GM21367 (cell line): Measurements from ENCODE around the gene CLEC4E.
A peak's percentile ranks its signal among the peaks of the same experiment; 100 is the strongest.
"Not testable (repeated sequence)": the region's sequence is repeated elsewhere in the genome, so short reads cannot be mapped to it uniquely, and the experiment has no call there.

Experiments
- ATAC-seq: cut with Tn5 transposase; IDR thresholded peaks from one replicate; pipeline ENCODE4 v1.9.1; 2021; ENCODE audit not compliant: unreplicated experiment

Gene CLEC4E

DNA sequence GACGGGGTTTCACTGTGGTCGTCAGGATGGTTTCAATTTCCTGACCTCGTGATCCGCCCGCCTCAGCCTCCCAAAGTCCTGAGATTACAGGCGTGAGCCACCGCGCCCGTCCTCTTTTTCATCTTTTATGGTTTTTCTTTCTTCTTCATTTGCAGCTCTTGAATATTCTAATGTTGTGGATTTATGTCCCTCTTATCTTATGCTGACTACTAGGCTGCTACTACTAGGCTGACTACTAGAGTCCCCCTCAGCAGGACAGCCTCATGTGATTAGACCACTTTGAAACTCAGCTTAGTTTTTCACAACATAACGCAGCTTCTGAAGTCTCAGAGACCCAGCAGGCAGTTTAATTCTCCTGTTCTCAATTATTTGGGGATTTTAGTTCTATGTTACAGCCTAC, 857 bp upstream of the CLEC4E start:
- no peak for ATAC-seq

DNA sequence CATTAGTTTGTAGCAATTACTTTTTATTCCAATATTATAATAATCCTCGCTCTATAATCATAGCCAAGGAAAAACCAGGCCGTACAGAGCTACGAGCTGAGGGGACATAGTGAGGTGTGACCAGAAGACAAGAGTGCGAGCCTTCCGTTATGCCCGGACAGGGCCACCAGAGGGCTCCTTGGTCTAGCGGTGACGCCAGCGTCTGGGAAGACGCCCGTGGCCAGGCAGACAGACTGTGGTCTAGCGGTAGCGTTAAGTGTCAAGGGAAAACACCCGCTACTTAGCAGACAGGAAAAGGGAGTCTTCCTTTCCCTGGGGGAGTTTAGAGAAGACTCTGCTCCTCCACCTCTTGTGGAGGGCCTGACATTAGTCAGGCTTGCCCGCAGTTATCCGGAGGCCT, 2.9 kb downstream of the CLEC4E start:
- ATAC-seq = not testable (repeated sequence)

GRCh38 chr12:8532045-8532444, 8.7 kb downstream of the CLEC4E start:
- ATAC-seq = no peak

DNA sequence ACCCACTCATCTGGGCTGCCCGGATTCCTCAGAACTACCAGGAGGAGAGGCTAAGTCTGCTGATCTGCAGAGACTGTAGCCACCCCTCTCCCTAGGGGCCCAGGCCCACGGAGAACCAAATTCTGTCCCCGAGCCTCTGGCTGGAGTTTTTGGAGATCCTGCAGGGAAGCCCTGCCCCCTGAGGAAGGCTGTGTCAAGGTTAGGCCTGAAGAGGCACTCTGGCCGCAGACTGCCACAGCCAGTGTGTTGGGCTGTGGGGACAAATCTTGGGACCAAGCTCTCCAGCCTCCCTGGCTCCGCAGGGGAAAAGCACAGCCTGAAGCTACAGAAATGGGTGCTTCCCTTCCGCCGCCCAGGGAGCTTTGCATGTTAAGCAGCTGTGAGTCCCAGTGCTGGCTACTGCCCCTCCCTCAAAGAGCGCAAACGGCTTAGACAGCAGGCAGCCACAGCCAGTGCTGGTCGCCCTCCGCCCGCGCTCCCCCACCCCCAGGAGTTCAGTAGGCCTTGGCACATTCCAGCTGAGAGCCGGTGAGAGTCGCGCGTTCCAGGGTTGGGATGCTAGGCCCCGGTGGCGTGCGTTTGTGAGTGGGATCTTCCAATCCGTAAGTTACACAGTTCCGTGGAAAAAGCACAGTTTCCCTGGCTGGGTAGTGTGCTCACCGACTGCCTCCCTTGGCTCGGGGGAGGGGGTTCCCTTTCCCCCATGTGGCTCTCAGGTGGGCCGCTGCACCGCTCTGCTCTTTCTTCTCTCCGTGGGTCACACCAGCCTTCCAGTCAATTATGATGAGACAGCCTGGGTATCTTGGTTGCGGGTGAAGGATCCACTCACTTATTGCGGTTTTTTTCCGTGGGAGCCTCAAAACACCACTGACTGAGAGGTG, 13.2 kb downstream of the CLEC4E start:
- ATAC-seq = no peak

DNA sequence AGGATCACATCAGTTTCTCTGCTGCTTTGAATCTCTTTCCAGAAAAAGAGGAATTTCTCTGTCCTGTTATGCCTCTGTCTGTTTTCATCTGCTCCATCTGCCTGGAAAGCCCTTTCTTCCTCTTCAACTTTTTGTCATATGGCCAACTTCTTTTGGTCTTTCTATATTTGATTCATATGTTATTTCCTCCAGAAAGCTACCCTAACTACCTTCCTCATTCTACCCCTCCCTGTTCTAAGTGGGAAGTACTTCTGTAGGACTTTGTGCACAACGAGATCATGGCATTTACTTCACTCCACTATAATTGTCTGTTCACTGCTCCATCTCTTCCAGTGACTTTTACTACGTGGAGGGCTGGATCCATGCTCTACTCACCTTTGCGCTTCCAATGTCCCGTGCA, 21.5 kb downstream of the CLEC4E start:
- ATAC-seq = no peak

DNA sequence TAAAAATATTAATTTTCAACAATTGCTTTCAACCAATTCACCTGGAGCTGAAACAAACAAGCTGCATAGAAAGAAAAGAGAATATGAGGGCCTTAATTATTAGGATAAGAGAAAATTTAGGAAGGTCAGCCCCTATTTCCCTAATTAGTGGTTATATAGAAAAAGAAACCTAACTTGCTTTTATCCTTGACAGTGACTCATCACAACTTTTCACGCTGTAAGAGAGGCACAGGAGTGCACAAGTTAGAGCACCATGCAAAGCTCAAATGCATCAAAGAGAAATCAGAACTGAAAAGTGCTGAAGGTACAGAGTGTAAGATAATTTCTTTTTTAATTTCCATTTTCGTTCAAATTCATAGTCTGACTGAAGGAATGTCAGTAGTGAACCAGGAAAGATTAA, 22.7 kb downstream of the CLEC4E start:
- ATAC-seq = no peak

GRCh38 chr12:8513256-8513655, 27.4 kb downstream of the CLEC4E start, which contains the start of gene CLEC4D:
Gene CLEC4D (plus strand): TSS chr12:8513503. CDS start chr12:8513733, 230 bp downstream.
- ATAC-seq = no peak

- no peak for ATAC-seq
These were observed 31.5 kb downstream of the CLEC4E start for GRCh38 chr12:8508910-8509841.

DNA sequence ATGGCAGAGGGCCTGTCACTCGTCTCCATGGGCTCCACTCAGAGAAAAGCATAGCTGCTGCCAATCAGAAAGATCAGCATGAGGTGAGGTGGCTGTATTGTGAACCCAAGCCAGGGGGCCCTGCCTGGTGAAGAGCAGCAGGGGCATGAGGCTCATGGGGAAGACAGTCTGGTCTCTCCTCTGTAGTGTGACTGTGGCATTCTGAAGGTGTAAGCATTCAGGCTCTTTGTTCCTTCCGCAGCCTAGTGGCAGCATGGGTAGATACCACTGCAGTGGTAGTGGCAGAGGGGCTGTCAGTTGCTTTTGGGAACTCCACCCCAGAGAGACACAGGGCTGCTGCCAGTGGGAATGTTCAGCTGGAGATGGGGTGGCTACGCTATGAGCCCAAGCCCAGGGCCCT, 32.5 kb downstream of the CLEC4E start:
- ATAC-seq = no peak

DNA sequence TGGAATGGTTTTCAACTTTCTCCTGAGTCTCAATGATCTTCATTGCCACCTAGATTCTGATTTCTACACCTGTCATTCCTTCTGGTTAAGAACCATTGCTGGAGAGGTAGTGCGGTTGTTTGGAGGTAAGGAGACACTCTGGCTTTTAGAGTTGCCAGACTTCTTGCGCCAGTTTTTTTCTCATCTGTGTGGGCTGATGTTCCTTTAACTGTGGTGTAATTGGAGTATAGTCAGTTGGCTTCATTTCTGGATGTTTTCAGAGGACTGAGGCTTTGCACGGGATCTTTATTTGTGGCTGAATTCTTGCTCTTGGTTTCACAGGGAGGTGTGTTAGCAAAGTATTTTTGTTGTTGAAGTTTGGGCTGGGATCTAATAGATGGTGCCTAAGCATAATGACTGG, 33.1 kb downstream of the CLEC4E start:
- ATAC-seq = no peak

DNA sequence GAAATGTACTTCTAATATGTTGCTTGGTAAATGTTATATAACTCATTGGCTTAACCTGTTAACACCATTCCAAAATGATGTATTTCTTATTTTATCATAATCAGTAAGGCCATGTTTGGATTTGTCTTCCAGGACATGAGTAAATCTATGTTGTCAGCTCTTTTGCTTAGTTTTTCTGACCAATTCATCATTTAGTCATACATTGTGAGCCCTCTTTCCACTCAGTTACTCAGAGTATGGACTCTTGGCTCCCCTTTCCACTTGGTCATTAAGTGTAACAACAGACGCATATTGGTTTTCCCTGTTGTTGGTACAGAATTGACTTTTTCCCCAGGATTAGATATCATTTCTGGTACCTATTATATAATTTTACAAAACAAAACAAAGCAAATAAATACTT, 36.4 kb downstream of the CLEC4E start:
- ATAC-seq = no peak

DNA sequence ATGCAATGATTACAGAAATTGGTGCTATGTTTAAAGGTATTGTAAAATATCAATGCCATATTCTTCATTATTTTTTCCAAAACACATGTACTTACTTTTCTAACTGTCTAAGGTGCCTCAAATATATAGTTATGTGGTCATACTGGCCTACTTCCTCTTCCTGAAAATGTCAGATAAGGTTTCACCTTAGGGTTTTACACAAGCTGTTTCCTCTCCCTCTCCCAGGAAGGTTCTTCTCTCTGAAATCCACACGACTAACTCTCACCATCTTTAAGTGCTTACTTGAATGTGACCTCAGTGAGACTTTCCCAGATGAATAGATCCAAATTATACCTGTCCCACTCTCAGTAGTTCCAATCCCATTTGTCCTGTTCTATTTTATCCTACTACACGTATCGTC, 39.0 kb downstream of the CLEC4E start:
- ATAC-seq = no peak

- no peak for ATAC-seq
These were observed 41.1 kb downstream of the CLEC4E start for GRCh38 chr12:8499616-8500015.

- not testable (repeated sequence) for ATAC-seq
These were observed 44.6 kb downstream of the CLEC4E start for GRCh38 chr12:8496074-8496473.

DNA sequence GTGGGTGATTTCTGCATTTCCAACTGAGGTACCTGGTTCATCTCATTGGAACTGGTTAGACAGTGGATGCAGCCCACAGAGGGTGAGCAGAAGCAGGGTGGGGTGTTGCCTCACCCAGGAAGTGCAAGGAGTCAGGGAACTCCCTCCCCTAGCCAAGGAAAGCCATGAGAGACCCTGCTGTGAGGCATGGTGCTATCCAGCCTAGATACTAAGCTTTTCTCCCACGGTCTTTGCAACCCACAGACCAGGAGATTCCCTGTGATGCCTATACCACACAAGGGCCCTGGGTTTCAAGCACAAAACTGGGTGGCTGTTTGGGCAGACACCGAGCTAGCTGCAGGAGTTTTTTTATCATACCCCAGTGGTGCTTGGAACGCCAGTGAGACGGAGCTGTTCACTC, 45.0 kb downstream of the CLEC4E start:
- not testable (repeated sequence) for ATAC-seq

GRCh38 chr12:8493084-8493483, 47.6 kb downstream of the CLEC4E start:
- ATAC-seq = peak; percentile 95

GRCh38 chr12:8491646-8492530, 48.8 kb downstream of the CLEC4E start:
- no peak for ATAC-seq
